Stimulated activated CD8-positive, alpha-beta memory T cell treated with anti-CD3 and anti-CD28 coated beads, Interleukin-7, amount 100 ng/mL, for 24 hours (primary cell): Measurements from ENCODE around the gene PIEZO1.

Experiments
- DNase-seq: peaks from one replicate; pipeline ENCODE4 v3.0.0-alpha.2; 2020; ENCODE audit warnings: low read depth

The PIEZO1 gene

DNA sequence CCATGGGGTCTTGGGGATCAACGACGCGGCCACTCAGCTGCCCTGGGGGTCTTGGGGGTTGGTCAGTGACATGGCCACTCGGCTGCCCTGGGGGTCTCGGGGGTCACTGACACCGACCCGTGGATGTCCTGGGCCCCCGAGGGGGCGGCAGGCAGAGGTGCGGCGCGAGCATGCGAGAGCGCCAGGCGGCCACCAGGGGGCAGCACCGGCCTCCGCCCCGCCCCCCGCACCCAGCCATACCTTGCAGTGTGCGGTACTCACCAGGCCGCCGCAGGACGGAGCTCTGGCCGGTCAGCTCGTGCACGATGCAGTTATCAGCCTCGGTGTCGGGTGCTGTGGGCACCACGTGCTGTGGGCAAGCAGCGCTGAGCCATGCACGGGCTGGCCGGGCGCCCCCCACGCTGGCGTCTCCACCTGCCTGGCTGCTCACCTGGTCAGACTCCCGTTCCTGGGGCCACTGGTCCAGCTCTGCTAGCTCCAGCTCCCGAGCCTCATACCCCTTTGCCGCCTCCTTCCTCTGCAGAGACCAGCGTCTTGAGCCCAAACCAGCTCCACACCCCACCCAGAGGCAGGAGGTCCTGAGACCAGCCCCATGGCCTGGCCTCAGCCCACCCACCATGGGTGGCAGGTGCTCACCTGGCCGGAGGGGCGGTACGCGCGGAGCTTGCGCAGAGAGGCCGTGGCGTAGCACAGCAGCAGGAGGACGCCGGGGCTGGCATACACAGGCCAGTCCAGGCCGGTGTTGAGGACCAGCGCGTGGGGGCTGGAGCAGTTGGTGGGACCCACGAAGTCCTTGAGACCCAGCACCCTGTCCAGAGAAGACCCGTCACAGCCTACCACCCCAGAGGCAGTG lies 47.5 kb downstream of the PIEZO1 start:
- peak; percentile 23 for DNase-seq

DNA sequence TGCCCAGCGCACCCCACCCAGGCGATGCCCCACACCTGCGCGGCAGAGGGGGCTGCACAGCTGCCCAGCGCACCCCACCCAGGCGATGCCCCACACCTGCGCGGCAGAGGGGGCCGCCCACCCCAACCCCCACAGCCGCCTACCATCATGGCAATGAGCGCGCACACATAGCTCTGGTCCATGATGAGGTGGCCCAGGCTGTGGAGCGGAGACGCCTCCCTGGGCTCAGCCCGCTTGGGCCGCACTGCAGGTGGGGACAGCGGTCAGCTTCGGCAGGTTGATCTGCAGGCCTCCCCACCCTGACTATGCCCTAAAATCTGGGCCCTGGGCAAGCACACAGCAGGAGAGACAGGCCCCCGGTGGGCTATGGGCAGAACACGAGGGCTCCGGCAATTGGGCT lies 48.5 kb downstream of the PIEZO1 start:
- no peak for DNase-seq

DNA sequence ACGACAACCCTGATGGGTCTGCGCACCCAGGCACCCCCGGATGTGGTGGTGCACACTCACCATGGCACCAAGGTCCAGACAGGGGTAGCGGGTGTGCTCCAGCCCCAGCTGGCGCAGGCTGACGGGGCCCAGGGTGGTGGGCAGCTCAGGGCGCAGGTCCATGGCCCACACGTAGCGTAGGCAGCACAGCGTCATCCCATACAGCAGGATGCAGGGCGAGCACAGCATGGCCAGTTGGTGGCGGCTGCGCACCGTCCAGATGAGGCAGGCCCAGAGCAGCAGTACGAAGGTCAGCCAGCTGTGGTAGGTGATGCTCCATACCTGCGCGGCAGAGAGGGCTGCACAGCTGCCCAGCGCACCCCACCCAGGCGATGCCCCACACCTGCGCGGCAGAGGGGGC lies 48.9 kb downstream of the PIEZO1 start:
- no peak for DNase-seq

DNA sequence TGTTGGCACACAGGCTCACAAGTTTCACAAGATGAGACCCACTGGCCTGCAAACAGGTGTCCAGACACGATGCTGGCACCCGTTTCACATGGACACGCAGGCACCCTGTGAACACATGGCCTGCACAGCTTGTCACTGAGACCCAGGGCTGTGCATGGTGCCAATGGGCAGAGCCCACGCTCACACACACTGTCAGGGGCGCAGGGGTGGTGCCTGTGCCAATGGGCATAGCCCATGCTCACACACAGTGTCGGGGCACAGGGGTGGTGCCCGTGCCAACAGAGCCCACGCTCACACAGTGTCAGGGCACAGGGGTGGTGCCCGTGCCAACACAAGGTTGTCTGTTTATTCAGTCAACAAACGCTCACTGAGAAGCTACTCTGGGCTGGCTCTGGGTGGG lies 49.4 kb downstream of the PIEZO1 start:
- no peak for DNase-seq

DNA sequence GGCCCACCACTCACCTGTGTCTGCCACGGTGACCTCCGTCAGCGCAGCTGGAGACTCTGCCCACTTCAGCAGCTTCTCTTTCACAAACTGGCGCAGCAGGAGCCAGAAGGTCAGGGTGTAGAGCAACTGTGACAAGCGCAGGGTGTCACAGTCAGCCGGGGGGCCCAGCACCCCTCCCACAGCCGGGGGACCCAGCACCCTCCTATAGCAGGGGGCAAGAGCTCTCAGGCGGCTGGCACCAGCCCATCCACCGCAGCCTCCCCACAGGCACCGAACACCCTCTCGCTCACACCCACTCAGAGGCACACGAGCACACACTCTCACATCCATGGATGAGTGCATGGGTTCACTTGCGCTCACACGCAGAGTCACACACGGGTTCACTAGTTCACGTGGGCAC lies 49.9 kb downstream of the PIEZO1 start:
- no peak for DNase-seq

DNA sequence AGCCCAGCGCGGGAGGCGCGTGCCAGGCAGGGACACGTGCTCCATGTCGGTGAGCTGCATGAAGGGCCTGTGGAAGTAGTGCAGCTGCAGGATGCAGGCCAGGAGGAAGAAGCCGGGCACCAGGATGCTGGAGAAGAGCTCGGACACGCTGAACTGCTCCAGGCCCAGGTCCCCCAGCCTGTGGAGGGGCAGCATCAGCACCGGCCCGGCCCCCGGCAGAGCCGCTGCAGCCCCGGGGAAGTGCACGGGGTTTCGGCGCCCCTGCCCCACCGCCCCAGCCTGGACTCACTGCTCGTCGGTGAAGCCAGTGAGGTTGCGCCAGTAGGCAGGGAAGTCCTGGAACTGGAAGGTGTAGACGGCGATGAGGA lies 50.7 kb downstream of the PIEZO1 start:
- DNase-seq = no peak

DNA sequence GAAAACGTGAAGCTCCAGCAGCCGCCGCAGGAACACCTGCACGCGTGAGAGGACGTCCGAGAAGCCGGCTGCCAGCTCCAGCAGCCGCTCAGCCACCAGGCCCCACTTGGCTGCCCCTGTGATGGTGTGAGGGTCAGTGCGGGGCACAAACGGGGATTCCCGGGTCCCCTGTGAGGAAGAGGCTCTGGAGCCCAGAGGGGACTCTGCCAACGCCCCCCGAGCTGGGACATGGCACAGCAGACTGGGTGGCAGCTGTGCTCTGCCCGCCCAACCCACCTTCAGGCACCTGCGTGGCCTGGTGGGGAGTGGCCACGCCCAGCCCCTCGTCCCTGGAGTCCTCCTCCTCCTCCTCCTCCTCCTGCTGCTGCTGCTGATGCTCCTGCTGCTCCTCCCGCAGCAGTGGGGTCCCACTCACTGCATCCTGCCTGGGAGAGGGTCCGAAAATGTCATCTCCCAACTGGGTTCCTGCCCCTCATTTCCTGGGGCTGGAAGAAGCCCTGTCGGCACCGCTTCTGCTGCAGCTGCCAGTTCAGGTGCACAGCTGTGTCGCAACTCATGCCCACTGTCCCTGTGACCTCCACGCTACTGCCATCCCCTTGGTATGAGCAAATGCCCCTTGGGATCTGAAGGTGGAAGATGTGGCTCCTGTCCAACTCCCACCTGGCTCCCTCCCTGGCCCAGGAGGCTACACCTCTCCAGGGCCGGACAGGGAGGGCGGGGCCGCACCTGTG lies 51.2 kb downstream of the PIEZO1 start:
- no peak for DNase-seq

DNA sequence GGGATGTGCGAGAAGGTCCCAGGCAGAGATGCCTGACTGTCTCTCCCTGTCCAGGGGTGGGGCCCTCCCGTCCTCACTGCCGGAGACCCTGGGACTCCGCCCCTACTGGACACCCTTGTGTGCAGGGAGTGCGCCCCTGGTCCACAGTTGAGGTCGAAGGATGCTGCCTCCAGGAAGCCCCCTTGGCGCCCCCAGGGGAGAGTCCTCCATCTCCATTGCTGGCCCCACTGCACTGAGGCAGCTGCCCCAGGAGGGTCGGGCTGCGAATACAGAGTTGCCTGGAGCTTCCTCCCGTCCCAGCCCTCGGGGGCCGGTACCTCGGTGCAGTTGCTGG lies 52.1 kb downstream of the PIEZO1 start:
- no peak for DNase-seq

DNA sequence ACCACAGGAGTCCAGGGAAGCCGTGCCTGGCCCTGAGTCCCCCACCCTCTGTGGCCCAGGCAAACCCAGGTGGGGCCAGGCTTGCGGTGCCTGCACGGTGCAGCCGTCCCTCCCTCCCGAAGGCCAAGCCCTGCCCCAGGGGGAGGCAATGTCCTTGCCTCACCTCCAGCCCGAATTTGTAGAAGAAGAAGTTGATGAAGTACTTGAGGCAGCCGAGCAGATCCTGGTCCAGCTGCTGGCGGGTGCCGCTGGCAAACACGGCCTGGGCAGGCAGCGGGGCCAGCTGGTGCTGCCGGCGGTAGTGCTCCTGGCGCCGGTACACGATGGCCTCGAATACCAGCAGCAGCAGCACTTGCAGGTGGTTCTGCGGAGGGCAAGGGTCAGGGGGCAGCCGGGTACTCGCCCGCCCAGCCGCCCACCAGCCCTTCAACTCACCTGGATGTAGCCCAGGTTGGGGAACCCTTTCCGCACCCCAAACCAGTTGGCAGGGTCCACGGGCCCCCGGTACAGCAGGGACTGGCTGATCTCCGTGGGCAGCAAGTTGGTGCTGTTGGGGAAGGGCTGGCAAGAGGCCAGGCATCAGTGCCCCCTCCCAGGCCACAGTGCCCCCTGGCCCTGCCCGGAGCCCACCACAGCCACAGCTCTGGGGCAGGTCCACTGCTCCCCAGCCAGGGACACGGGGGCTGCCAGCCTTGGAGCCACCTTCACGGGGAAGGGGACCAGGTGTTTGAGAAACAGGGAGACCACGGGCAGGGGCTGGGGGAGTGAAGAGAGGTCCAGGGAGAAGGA lies 52.7 kb downstream of the PIEZO1 start:
- no peak for DNase-seq

DNA sequence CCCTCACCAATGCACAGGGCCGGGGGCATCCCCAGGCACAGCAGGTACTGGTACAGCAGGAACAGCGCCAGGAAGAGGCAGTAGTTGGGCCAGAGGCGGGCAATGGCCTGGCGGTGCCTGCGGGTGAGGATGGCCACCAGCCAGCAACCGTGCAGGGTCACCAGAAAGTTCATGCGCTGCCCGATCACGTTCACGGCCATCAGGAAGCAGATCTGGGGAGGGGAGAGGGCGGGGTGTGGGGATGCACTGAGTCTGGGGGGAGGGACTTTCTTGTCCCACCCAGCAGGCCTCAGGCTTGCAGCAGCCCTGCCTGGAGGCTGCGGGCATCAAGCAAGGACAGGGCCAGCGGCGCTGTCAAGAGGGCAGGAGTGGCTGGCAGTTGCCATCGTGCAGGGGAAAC lies 53.3 kb downstream of the PIEZO1 start:
- DNase-seq = no peak

DNA sequence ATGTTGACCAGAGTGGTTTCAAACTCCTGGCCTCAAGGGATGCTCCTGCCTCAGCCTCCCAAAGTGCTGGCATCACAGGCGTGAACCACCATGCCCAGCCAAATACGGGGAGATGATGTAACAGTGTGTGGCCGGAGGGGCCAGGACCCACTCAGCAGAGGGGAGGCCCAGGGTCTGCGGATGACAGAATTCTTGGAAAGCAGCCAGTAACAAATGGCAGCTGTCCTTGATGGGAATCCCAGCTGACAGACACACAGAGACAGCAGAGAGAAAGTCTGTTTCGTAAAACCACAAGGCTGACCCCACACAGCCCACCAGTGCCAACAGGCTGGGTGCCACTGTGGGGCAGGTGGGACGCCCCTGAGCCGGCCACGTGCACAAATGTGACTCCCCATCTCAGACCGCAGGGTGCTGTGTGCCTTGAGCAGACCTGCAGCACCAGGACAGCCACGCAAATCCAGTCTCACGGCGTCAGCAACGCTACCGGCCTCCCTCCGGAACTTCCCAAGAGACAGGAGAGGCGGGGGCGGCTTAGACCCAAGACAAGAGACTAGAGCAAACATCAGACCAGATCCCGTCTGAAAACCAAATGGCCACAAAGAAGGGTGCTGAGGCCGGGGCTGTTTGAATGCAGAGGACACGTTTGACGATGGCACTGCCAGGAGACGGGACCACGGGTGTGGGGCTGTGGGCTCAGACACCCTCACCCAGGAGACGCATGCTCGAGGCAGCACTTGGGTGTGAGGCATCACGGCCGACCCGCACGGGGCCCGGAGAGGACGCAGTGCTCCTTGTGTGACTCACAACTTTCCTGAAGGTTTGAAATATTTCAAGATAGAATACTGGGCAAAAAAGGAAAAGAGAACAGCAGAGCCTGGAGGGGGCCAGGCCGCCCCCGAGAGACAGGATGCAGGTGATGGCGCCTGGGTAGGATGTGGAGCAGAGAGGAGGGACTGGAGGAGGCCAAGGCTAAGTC lies 54.1 kb downstream of the PIEZO1 start:
- DNase-seq = no peak

DNA sequence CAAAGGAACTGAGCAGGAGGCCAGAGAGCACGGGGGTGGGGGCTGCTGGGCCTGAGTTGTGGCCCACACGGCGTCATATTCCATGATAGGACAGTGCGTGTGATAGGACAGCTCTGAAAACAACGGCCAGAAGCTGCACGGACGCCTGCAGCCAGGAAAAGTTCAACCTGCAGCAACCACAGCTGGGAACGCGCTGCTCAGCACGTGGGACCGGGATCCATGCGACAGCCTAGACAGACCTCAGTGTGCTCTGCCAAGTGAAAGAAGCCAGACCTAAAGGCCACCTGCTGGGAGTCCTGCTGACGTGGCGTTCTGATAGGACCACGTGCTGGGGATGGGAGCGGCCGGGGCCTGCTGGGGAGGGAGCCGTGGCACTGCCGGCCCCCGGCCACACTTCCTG lies 57.1 kb downstream of the PIEZO1 start:
- no peak for DNase-seq

DNA sequence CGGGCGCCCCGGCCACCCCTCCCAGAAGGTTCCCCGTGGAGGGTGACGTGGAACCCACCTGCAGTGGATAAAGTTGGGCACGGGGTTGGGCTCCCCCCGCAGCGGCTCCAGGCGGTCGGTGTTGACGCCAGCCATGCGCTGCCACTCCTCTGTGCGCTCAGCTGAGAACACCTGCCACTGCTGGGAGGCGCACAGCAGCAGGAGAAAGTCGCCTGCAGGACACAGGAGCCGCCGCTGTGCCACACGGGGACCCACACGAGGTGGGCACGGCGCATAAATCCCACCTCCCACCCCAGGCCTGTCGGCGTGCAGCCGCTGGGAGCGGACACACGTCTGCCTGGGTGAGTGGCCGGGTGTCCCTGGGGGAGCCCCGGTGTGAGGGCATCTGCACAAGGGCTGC lies 58.0 kb downstream of the PIEZO1 start:
- DNase-seq = no peak

DNA sequence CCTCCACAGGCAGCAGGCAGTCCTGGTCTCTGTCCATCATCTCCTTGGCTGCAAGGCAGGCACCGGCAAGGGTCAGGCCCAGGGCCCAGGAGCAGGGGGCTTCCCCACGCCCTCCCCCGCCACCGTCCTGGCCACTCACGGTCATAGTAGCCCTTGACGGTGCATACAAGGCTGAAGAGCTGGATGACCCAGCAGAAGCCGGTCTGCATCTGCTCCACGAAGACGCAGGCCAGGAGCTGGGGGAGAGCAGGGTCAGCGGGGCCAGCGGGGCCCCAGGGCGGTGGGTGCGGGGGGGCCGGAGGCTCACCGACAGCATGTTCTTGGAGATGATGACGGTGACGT lies 58.6 kb downstream of the PIEZO1 start:
- no peak for DNase-seq

DNA sequence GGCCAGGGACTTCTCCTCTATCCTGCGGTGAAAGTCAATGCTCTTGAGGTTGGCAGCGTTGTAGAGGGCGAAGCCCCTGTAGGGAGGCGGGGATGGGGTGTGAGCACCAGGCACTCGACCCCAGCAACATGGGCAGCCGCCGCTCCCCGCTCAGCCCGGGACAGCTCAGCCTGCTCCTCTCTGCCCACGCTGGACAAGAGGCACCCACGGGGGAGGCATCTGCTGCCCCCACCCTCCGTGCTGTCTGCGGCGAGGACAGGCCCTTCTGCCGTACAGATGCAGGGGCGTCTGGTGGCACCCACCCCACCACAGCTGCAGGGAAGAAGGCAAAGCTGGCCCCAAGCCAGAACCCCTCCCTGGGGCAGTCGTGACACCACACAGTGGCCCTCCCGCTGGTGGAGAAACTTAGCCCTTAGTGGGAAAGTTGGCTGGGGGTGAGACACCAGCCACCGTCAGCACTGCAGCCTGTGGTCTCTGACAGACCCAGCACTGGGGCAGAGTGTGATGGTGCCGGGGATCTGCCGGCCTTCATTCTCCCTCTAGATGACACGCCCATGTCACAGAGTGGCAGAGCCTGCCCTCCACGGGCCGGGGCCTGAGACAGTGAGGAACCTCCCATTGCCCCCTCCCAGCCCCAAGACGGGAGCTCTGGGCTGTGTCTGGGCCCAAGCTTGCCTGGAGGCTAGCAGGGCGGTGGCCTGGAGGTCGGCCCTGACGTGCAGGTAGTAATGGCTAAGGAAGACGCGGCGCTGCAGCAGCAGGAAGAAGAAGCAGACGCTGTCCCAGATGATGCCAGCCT lies 59.2 kb downstream of the PIEZO1 start:
- no peak for DNase-seq

DNA sequence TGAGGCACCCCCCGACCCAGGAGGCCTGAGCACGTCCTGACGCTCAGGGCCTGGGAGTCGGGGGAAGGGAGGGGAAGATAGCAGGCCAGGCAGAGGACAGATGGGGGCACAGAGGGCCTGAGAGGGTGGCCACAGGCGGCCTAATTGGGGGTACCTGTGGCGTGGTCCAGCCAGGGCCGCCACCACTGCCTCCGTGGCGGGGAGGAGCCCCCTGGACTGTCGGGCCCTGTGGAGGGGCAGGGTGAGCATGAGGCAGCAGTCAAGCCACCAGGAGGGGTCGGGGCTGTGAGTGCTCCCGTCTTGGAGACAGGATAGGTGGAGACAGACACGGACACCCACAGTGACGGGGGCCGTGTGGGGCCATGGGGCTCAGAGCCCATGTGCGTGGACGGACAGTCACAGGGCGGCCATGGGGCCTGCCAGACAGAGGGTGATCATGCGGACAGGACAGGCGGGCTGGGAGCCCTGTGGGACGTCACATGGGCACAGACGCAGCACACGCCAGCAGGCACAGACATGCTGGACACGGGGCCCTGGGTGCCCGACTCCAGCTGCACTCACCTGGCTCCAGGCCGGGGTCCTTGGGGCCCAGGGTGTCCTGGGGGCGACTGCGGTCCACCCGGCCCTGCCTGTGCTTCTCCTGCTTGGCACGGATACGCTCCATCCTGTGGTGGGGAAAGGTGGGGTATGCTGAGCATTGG lies 60.0 kb downstream of the PIEZO1 start:
- DNase-seq = no peak

DNA sequence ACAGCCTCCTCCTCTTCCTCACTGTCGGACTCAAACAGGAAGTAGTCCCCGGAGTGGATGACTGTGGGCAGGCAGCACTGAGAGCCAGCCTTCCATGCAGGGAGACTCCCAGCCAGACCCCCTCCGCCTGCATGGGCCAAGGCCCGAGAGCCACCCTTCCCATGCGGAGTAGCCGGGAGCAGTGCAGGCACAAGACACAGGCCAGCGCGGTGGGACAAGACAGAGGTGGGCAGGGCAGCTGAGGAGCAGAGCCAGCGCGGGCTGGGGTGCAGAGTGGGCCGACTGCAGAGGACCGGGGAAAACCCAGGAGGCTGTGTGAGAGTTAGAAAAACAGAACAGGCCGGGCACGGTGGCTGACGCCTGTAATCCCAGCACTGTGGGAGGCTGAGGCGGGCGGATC lies 61.1 kb downstream of the PIEZO1 start:
- DNase-seq = no peak

DNA sequence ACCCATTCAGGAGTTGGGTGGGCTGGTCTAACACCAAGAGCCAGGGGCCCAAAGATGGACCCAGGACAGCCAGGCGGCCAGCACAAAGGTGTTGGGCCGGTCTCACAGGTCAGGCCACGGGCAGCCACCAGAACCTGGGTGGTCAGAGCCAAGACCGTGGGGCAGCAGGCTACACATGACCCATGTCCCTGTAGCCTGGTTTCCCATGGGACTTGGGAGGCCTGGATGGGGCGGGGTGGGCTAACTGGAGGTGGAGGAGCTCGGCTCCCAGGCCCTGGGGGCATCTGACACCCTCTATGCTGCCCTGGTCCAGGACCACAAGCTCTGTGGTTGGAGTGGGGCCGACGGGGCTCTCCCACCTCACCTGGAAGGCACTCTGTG lies 61.5 kb downstream of the PIEZO1 start:
- no peak for DNase-seq

DNA sequence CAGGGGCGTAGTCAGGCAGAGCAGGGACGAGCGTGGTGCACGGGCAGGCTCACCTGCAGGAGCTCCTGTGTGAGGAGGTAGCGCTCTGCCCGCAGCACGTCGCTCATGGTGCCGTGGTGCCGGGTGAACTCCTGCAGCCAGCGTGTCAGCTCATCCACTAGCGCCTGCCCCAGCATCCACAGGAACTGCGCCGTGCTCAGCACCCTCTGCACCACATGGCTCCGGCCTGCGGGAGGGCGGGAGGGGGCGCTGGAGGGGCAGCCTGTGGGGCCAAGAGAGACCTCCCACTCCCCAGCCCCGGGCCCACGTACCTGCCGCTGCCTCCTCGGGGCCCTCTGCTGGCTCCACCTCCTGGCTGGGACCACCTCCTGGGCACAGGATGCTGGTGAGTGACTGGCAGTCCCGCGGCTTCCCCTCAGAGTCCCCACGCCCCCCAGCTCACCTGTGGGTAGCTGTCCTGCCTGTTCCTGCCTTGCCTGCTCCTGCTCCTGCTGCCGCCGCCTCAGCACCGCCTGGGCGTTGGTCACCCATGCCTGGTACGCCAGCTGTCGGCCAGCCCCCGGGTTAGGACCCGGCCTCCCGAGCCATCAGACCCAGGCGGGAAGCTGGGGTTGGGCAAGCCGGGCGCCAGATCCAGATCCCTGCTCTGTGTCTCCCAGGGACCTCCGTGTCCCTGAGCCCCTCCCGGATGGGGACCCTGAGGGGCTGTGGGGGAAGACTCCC lies 62.1 kb downstream of the PIEZO1 start:
- DNase-seq = no peak
